SW480 (cell line): Measurements from ENCODE around the gene FOXA1.

ENCODE experiments used
- DNase-seq: peaks from one replicate; pipeline ENCODE4 v3.0.0-alpha.2; 2016; ENCODE audit warnings: low spot score

Gene FOXA1

GRCh38 chr14:37594971-37595808, at the start of gene FOXA1, which contains the start of gene TTC6:
FOXA1 (minus strand) TSS chr14:37595249; CDS start chr14:37594972, 277 bp downstream.
TTC6 (plus strand) TSS chr14:37595629; CDS start chr14:37622065, 26,436 bp downstream.
- peak; percentile 71 for DNase-seq

DNA sequence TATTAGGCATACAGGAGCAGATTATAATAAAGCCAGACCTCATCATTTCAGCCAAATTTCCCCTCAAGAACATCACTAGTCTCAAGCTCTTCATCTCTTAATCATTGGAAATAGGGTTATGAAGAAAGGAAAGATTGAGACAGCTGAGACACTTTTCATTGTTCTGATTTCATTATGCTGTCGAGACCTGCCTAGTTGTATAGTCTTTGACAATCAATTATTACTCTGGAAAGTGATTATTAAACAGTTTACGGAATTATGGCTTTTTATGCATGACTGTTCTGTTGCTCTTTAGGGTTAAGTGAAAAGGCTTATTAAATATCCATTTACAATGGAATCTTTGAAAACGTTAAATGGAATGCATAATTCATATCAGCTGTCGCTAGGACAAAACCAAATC, 48.7 kb upstream of the FOXA1 start:
- DNase-seq = no peak

DNA sequence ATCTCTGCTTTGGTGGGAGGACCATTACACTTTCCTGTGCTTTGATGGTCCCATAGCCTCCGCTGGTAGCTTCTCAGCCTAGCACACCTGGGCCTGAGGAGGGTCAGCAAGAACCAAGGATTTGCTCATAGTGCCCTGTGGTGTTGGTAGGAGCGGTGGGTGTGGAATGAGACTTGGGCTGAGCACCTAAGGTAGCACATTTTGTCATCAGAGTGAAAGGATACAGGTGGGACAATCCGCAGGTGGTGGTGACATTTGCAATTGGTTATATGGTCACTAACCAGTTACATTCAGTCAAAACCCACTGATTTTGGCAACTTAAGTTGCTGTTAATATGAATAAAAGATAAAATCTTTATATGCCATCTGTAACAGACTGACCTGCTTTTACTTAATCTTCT, 47.1 kb upstream of the FOXA1 start:
- no peak for DNase-seq

DNA sequence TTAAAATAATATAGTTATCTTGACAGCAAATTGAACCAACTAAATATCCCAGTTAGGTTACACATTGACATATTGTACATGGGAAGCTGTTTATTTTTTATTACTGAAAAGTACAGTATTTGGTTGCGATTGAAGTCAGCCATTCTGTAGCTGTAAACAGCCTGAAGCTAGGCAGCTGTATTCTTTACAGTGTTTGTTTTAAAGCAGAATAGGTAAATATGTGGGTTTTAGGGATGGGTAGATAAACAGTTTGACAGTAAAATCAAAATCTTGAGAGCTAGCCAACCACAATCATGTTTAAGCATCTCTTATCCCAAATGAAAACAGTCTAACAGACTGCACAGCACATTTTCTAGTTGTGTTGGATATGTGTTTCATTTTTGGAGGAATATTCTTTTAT, 46.1 kb upstream of the FOXA1 start:
- DNase-seq = no peak

DNA sequence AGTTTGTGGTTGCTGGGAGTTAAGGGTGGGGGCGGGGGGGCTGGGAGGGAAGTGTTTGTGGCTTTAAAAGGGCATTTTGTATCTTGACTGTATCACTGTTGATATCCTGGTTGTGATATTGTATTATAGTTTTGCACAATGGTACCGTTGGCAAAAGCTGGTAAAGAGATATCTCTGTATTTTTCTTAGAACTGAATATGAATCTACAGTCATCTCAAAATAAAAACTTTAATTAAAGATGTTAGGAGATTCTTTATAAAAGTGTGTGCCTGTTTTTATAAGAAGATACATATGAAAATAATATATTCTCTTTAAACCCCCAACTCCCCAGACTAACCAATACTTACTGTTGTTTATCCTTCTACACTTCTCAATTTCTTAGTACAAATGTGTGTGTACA, 43.5 kb upstream of the FOXA1 start:
- no peak for DNase-seq

GRCh38 chr14:37637341-37637740, 42.3 kb upstream of the FOXA1 start:
- DNase-seq = no peak

- DNase-seq = no peak
Measured at GRCh38 chr14:37625597-37626595, 30.8 kb upstream of the FOXA1 start.

DNA sequence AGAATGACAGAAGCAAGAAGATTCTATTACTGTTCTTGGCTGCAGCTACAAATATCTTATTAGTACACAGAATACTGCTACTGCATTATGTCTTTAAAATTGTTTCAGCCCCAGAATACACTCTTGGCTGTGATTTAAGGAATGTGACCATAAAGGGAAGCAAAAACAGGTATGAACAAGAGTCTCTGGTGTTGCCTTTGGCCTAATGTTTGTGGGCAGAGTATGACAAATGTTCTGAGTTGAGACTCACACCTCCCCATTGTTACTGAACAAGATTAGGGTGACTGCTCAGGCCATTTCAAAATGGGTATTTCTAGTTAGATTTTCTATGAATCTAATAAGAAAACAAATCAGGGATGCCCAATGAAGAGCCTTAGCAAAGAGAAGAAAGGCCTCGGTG, 28.9 kb upstream of the FOXA1 start:
- no peak for DNase-seq

DNA sequence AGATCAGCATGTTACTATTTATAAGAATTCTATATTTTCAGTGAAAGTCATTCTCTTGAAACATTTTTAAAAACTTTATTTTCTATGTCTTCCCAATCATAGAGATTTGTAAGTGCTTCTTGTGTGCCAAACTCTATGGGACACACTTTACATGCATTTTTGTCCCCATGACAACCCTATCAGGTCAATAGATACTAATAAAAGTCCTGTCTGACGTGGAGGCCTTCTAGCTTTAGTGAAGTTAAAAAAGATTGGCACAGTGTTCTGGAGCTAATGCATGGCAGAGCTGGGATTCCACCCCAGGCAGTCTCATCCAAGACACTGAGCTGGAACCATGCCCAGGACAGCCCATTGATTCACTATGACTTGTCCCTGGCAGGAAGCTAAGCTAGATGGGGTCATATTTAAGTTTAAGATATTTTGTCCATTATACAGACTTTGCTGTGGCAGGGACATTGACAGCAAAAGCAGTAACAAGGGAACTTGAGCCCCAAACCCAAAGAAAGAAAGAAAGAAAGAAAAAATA, 28.4 kb upstream of the FOXA1 start:
- no peak for DNase-seq

- DNase-seq = no peak
Measured at GRCh38 chr14:37622231-37622923, 27.3 kb upstream of the FOXA1 start.

GRCh38 chr14:37620856-37621255, 25.8 kb upstream of the FOXA1 start:
- no peak for DNase-seq

DNA sequence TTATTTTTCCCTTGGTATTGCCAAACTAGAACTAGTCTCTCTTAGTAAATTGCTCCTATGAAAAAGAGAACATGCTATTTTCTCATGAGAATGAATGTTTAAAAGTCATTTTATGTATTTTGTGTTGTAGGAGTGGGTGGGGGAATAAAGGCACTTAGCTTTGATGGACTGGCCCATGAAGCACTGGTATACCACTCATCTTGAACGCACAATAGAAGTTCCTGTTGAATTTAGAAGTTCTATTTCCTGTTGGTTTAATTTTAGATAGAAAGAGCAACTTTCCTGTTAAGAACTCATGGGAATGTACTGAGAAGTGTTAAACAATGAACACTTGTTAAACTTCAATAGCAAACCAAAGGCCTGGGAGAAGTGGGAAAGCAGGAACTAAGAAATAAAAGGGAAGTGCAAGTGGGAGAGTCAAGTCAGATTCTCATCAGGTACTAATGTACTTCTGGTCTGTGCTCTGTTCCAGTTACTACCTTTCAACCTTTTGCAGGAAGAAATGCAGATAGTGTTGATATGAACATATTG, 23.5 kb upstream of the FOXA1 start:
- DNase-seq = no peak

DNA sequence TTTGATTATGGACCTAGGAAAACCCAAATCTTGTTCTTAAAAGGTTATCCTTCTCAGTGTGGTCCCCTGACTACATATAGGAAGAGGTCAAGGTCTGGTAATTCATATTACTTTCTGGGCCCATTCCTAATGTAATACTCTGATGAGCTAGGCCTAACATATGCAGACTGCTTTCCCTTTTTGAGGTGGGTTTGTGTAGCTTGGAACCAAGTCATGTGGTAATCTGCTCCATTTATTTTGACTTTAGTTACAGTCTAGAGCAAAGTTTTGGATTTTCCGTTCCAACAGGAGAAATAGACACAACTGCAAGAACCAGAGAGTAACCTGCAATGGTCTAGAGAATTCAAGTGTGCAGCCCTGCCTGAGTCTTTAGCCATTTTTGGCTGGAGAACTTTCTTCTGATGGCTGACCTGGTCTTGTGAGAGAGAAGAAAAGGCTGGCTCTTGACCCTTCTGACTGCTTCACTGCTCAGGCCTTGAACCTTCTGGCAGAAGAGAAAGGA, 22.9 kb upstream of the FOXA1 start:
- no peak for DNase-seq

DNA sequence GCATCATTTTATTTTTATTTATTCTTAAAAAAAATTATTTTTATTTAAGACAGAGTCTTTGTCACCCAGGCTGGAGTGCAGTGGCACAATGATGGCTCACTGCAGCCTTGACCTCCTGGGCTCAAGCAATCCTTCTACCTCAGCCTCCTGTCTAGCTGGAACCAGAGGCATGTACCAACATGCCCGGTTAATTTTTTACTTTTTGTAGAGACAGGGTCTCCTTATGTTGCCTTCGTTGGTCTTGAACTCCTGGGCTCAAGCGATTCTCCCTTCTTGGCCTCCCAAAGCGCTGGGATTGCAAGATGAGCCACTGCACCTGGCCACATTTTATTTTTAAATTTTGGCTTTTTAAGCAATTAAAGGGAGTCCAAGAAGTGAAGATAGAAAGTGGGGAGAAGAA, 21.8 kb upstream of the FOXA1 start:
- no peak for DNase-seq

DNA sequence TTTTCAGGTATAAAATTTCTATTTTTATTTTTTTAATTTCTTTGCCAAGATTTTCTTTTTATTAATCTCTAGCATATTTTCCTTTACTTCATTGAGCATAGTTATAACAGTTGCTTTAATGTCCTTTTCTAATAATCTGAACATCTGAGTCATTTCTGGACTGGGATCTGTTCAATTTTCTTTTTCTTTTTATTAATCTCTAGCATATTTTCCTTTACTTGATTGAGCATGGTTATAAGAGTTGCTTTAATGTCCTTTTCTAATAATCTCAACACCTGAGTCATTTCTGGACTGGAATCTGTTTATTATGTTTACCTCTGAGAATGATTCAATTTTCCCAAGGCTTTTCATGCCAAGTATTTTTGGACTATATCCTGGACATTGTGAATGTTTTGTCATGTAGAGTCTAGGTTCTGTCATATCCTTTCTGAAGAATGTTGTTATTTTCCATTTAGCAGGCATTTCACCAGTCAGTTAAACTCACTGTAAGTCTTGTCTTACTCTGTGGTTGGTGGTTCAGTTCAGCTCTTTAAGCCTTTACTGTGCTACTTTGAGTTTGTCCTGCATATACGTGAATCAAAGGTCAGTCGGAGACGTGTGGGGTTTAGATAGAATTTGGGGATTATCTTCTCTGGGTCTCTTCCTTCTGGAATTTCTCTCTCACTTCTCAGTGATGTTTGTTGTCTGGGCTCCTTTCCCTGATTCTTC, 20.7 kb upstream of the FOXA1 start:
- DNase-seq = no peak

GRCh38 chr14:37610945-37611523, 16.0 kb upstream of the FOXA1 start:
- DNase-seq = no peak

DNA sequence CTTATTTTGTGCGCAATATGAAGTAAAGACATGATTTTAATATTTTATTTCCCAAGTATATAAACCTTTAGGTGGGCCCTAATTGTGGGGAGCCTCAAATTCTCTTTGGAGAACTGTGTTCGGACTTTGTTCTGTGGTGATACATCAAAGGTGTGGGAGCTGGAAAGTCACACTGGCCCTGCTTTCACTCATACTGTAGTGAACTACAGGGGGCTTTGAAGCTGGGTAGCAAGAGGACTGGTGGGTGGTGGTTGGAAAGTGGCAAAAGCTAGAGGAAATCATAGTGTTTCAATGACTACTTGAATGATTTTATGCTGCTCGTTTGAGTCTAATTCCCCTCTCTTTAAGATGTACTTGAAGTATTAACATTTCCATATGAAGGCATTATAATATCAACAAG, 13.6 kb upstream of the FOXA1 start:
- DNase-seq = no peak

DNA sequence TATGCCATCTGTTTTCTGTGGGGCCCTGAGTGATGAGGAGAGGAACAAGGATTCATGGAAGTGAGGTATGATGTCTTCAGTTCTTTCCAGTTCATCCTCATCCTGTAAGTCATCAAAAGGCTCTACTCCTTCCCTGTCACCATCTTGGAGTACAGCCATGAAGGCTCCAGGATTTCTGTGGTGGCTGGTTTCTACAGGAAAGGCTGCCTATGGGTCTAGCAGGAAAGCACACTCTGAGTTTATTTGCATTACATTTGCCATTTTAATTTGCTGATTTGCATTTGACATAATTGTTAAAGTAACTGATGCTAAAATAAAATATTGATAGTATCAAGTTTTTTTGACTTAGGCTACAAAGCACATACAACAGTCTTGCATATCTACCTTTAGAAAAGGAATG, 11.6 kb upstream of the FOXA1 start:
- no peak for DNase-seq

GRCh38 chr14:37603688-37604251, 8.7 kb upstream of the FOXA1 start:
- no peak for DNase-seq
